ENCODE results near the gene ENAH. TPM values are rescaled to one million over a fixed set of nuclear protein-coding genes. Genes with fewer than 3 reads are reported as not detected.

ENAH gene
- total RNA-seq, 1 donor from 2014 or later = 265 TPM

DNA sequence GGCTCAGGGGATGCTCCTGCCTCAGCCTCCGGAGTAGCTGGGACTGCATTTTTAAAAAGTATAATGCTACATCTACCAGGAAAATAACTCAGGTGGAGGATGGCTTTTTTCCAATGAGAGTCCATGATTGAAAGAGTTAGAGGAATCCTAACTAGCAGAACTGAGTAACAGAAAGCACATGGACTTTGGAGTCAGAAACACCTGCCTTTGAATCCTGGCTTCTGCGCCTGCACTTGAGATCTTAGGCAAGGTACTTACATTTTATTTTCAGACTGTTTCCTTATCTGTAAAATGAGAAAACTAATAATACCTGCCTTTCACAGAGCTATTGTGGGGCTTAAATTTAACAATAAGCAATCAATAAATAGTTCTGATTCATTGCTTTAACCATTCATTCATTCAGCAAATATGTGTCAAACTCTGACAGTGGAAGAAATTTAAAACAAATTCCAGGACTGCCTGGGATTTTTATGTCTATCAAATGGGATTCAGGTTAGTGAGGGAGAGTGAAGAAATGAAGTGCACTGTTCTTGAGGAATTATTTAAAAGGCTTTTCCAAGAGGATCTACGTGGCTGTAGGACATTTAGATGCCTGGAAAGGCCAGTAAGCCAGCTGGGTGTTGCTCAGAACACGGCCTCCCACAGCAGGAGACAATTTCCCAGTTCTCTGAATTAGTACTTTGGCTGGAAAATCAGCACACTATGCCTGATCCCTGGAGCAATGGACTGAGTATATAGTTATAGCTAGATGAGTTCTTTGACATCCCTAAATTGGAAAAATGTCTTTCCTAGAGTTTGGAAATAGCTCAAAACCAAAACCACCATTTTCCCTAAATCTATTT, 212.3 kb downstream of the ENAH start:
- Mint-ChIP-seq H3K4me1 (ENCODE audit: low read depth, unreplicated experiment) (peaks cover 8% of the 10 kb centered on the region), H3K36me3 (ENCODE audit: unreplicated experiment) (no peaks in the 10 kb centered on the region), H3K27ac (ENCODE audit: unreplicated experiment) (no peak overlapping the region), H3K27me3 (ENCODE audit: unreplicated experiment) (no peaks in the 10 kb centered on the region), H3K9me3 (ENCODE audit: unreplicated experiment) (no peaks in the 10 kb centered on the region), H3K4me3 (ENCODE audit: unreplicated experiment) (no peak overlapping the region)
- no peak for DNase-seq
- TF ChIP-seq, protein P1, sequence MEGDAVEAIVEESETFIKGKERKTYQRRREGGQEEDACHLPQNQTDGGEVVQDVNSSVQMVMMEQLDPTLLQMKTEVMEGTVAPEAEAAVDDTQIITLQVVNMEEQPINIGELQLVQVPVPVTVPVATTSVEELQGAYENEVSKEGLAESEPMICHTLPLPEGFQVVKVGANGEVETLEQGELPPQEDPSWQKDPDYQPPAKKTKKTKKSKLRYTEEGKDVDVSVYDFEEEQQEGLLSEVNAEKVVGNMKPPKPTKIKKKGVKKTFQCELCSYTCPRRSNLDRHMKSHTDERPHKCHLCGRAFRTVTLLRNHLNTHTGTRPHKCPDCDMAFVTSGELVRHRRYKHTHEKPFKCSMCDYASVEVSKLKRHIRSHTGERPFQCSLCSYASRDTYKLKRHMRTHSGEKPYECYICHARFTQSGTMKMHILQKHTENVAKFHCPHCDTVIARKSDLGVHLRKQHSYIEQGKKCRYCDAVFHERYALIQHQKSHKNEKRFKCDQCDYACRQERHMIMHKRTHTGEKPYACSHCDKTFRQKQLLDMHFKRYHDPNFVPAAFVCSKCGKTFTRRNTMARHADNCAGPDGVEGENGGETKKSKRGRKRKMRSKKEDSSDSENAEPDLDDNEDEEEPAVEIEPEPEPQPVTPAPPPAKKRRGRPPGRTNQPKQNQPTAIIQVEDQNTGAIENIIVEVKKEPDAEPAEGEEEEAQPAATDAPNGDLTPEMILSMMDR (IDR thresholded peaks at IDR 0.05; ENCODE audit: partially characterized antibody, unreplicated experiment) = no peak

DNA sequence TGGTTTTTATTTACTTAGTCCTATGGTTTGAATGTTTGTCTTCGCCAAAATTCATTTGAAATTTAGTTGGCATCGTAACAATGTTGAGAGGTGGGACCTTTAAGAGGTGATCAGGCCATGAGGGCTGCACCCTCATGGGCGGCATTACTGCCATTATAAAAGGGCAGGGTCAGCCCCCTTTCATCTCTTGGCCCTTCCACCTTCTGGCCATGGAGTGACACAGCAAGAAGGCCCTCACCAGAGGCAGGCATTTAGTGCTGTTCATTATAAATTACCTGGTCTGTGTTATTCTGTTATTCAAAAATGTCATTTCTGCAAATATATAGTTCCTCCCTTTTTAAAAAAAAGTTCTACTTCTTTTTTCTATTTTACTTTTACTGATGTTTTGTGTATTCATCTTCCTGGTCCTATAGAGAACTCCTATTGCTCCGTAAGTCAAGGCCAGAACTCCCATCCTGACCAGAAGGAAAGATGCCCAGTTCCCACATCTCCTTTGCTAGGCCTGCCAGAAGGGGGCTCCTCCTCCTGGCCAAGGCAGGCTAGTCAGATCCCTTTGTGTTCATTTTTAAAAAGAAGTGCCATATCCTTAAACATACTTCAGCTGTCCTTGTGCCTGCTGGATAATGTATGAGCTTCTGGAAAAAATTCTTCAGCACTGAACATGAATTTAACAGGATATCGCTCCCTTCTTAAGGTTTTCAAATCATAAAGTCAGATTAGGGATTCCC, 215.0 kb downstream of the ENAH start:
- no peaks in the 10 kb centered on the region for H3K9me3 Mint-ChIP-seq (ENCODE audit: unreplicated experiment)
- TF ChIP-seq, protein P1 (IDR thresholded peaks at IDR 0.05; ENCODE audit: partially characterized antibody, unreplicated experiment) = no peak
- no peak overlapping the region for H3K27ac Mint-ChIP-seq (ENCODE audit: unreplicated experiment)
- H3K4me3 Mint-ChIP-seq (ENCODE audit: unreplicated experiment) = no peak overlapping the region
- no peaks in the 10 kb centered on the region for H3K36me3 Mint-ChIP-seq (ENCODE audit: unreplicated experiment)
- no peak for DNase-seq
- H3K27me3 Mint-ChIP-seq (ENCODE audit: unreplicated experiment) = no peaks in the 10 kb centered on the region
- H3K4me1 Mint-ChIP-seq (ENCODE audit: low read depth, unreplicated experiment) = peaks cover 12% of the 10 kb centered on the region

Other genes with a start within 250 kb of the ENAH start
- gene LBR, start 225.1 kb downstream of the ENAH start, total RNA-seq (ENCODE audit: unreplicated experiment) = 93.9 TPM
- 364 TPM for gene SRP9, start 124.7 kb upstream of the ENAH start, total RNA-seq (ENCODE audit: unreplicated experiment)
- gene EPHX1, start 157.0 kb upstream of the ENAH start, total RNA-seq (ENCODE audit: unreplicated experiment) = 60.4 TPM
- 1.1 TPM for gene TMEM63A, start 229.3 kb upstream of the ENAH start, total RNA-seq (ENCODE audit: unreplicated experiment)
- gene LEFTY1, start 236.0 kb upstream of the ENAH start, total RNA-seq (ENCODE audit: unreplicated experiment) = 2.3 TPM

Measured in glutamatergic neuron (in vitro differentiated cells).